SK-N-SH (cell line): ENCODE results near the gene CSRNP3. TPM values are rescaled to one million over a fixed set of nuclear protein-coding genes. Genes with fewer than 3 reads are reported as not detected.

Source experiments
- CTCF ChIA-PET: fragments of 300-600, 350-600 bp; formaldehyde crosslinking; extraction: SDS; loops from one replicate; lab custom pipeline; 2021; lab: Yijun Ruan, JAX
- POLR2A ChIA-PET: fragments of 350-600 bp; sonication (Branson Sonifier 250); formaldehyde crosslinking; extraction: SDS; loops from one replicate; lab custom pipeline; 2020; ENCODE audit warnings: antibody characterized with exemption, inconsistent platforms; lab: Yijun Ruan, JAX
- DNase-seq: peaks from one replicate; pipeline ENCODE4 v3.0.0; 2012
- H2AFZ ChIP-seq: fragments of 200-600 bp; sonication (generic); 2 replicates; pipeline ENCODE4 v1.8.1; 2016; ENCODE audit warnings: antibody characterized with exemption, mild to moderate bottlenecking, low read depth
- H3F3A ChIP-seq: fragments of 200-600 bp; sonication (generic); replicated peaks from 2 replicates; pipeline ENCODE3; 2016; ENCODE audit warnings: antibody characterized with exemption, mild to moderate bottlenecking; ENCODE audit not compliant: insufficient read depth
- H3K27ac ChIP-seq, 2 experiments: fragments of 200-500 bp in 1 of 2; fragments of 200-600 bp in 1 of 2; sonication (Bioruptor generic) in 1 of 2; sonication (generic), shearing (Covaris generic) in 1 of 2; 2 replicates each; pipeline versions ENCODE4 v1.5.1 to v1.6.1; 2014 to 2016; ENCODE audit warnings: low read depth in 2 of 2, inconsistent platforms in 1 of 2, low read length in 1 of 2, mild to moderate bottlenecking in 1 of 2, mixed read lengths in 1 of 2
- H3K27me3 ChIP-seq: fragments of 200-600 bp; sonication (generic), shearing (Covaris generic); 2 replicates; pipeline ENCODE4 v1.6.1; 2016; ENCODE audit warnings: mixed run types; ENCODE audit not compliant: insufficient read depth
- H3K36me3 ChIP-seq, 2 experiments: fragments of 200-500 bp in 1 of 2; fragments of 200-600 bp in 1 of 2; sonication (Bioruptor generic) in 1 of 2; sonication (generic) in 1 of 2; replicated peaks in 1 of 2; 2 replicates each; pipeline versions ENCODE3 to v1.5.1; 2014 to 2016; ENCODE audit warnings: low read length in 1 of 2, mild to moderate bottlenecking in 1 of 2; ENCODE audit not compliant: insufficient read depth in 2 of 2, control insufficient read depth in 1 of 2
- H3K4me1 ChIP-seq, 2 experiments: fragments of 200-500 bp in 1 of 2; fragments of 200-600 bp in 1 of 2; sonication (Bioruptor generic) in 1 of 2; sonication (generic), shearing (Covaris generic) in 1 of 2; 2 replicates each; pipeline versions ENCODE4 v1.5.1 to v1.6.1; 2014 to 2016; ENCODE audit warnings: low read depth in 1 of 2, low read length in 1 of 2, mixed run types in 1 of 2; ENCODE audit not compliant: insufficient read depth in 2 of 2, control insufficient read depth in 1 of 2
- H3K4me2 ChIP-seq: fragments of 200-600 bp; sonication (generic), shearing (Covaris generic); 2 replicates; pipeline ENCODE4 v1.6.1; 2017; ENCODE audit warnings: mixed run types
- H3K4me3 ChIP-seq, 2 experiments: fragments of 200-500 bp in 1 of 2; fragments of 200-600 bp in 1 of 2; sonication (Bioruptor generic) in 1 of 2; sonication (generic), shearing (Covaris generic) in 1 of 2; 2 replicates each; pipeline versions ENCODE4 v1.5.1 to v1.8.1; 2014 to 2016; ENCODE audit warnings: low read depth in 2 of 2, inconsistent platforms in 1 of 2, low read length in 1 of 2, mild to moderate bottlenecking in 1 of 2, mixed read lengths in 1 of 2, moderate library complexity in 1 of 2
- H3K79me2 ChIP-seq: fragments of 200-600 bp; sonication (generic); 2 replicates; pipeline ENCODE4 v1.8.1; 2017; ENCODE audit warnings: mild to moderate bottlenecking; ENCODE audit not compliant: insufficient read depth
- H3K9ac ChIP-seq: fragments of 200-600 bp; sonication (generic); 2 replicates; pipeline ENCODE4 v1.6.1; 2017; ENCODE audit warnings: mixed run types
- H3K9me2 ChIP-seq: fragments of 200-600 bp; sonication (generic); 2 replicates; pipeline ENCODE4 v1.6.1; 2017; ENCODE audit warnings: mixed run types
- H3K9me3 ChIP-seq: fragments of 200-600 bp; sonication (generic); 2 replicates; pipeline ENCODE4 v1.6.1; 2017; ENCODE audit warnings: mixed run types, mild to moderate bottlenecking, moderate library complexity
- H4K20me1 ChIP-seq: fragments of 200-600 bp; sonication (generic); 2 replicates; pipeline ENCODE4 v1.6.1; 2017; ENCODE audit warnings: mild to moderate bottlenecking, mixed run types; ENCODE audit not compliant: insufficient read depth
- CHD2 ChIP-seq: fragments of 150-350 bp; IDR thresholded peaks from 2 replicates; pipeline ENCODE4 v1.6.1; 2018; ENCODE audit warnings: low read length; ENCODE audit not compliant: partially characterized antibody
- CTCF ChIP-seq: fragments of 200-600 bp; sonication (generic); IDR thresholded peaks from 2 replicates; pipeline ENCODE4 v1.6.1; 2017; ENCODE audit warnings: antibody characterized with exemption, mild to moderate bottlenecking, moderate library complexity
- ELF1 ChIP-seq: IDR thresholded peaks from 2 replicates; pipeline ENCODE4 v1.4.0; 2012
- EP300 ChIP-seq, 2 experiments: IDR thresholded peaks; 2 replicates each; pipeline versions ENCODE4 v1.4.0 to v1.6.1; 2012; ENCODE audit warnings: borderline replicate concordance in 1 of 2, low read depth in 1 of 2, low read length in 1 of 2
- GABPA ChIP-seq: IDR thresholded peaks from 2 replicates; pipeline ENCODE4 v1.4.0; 2012; ENCODE audit warnings: low read depth, mild to moderate bottlenecking
- GATA2 ChIP-seq: sonication (generic); formaldehyde crosslinking; IDR thresholded peaks from 2 replicates; pipeline ENCODE4 v1.5.0; 2020; ENCODE audit warnings: mild to moderate bottlenecking, missing genetic modification reagents
- MXI1 ChIP-seq: IDR thresholded peaks from 2 replicates; pipeline ENCODE4 v1.6.1; 2012; ENCODE audit warnings: mild to moderate bottlenecking, low read depth, low read length, improper control_type of control experiment
- NFIC ChIP-seq: IDR thresholded peaks from 2 replicates; pipeline ENCODE4 v1.4.0; 2012; ENCODE audit warnings: borderline replicate concordance
- NRF1 ChIP-seq: IDR thresholded peaks from 2 replicates; pipeline ENCODE4 v1.6.1; 2012; ENCODE audit warnings: low read depth, mild to moderate bottlenecking, low read length
- POLR2AphosphoS5 ChIP-seq: IDR thresholded peaks from 2 replicates; pipeline ENCODE4 v1.6.1; 2012; ENCODE audit warnings: low read depth, low read length
- RAD21 ChIP-seq: IDR thresholded peaks from 2 replicates; pipeline ENCODE4 v1.6.1; 2012; ENCODE audit warnings: mild to moderate bottlenecking, low read length
- RCOR1 ChIP-seq: fragments of 150-350 bp; IDR thresholded peaks from 2 replicates; pipeline ENCODE4 v1.6.1; 2017; ENCODE audit warnings: antibody characterized with exemption, low read length
- REST ChIP-seq: IDR thresholded peaks from 2 replicates; pipeline ENCODE4 v1.6.1; 2012; ENCODE audit warnings: mild to moderate bottlenecking, low read depth, low read length, moderate library complexity
- RFX5 ChIP-seq: IDR thresholded peaks from 2 replicates; pipeline ENCODE4 v1.6.1; 2012; ENCODE audit warnings: mild to moderate bottlenecking, improper control_type of control experiment, low read length
- SIN3A ChIP-seq: IDR thresholded peaks from 2 replicates; pipeline ENCODE4 v1.6.1; 2012; ENCODE audit warnings: low read depth, mild to moderate bottlenecking, low read length, moderate library complexity, borderline replicate concordance
- TAF1 ChIP-seq: IDR thresholded peaks from 2 replicates; pipeline ENCODE4 v1.6.1; 2012; ENCODE audit warnings: low read depth, mild to moderate bottlenecking, low read length, moderate library complexity, borderline replicate concordance
- TCF12 ChIP-seq: IDR thresholded peaks from 2 replicates; pipeline ENCODE4 v1.4.0; 2012
- USF1 ChIP-seq: IDR thresholded peaks from 2 replicates; pipeline ENCODE4 v1.4.0; 2012; ENCODE audit warnings: low read depth, borderline replicate concordance
- YY1 ChIP-seq: IDR thresholded peaks from 2 replicates; pipeline ENCODE4 v1.4.0; 2012; ENCODE audit warnings: low read depth, mild to moderate bottlenecking
- WGBS: methylation state at CpG from one replicate; pipeline ENCODE4 v1.1.6; 2017; ENCODE audit warnings: low lambda C conversion rate; 5-methylcytosine and 5-hydroxymethylcytosine counted together
- polyA plus RNA-seq, 3 experiments: library from polyadenylated mRNA; depleted of rRNA; stranded (reverse); fragments of >200 nt; gene quantifications; 2 replicates each; pipeline ENCODE4 v1.2.3, GENCODE V29; 2012
- TF ChIP-seq, protein P1 (sequence below): IDR thresholded peaks from 2 replicates; pipeline ENCODE4; 2012
- TF ChIP-seq, protein P2 (sequence below): IDR thresholded peaks from 2 replicates; pipeline ENCODE4 v1.4.0; 2012; ENCODE audit warnings: low read depth
- TF ChIP-seq, protein P3 (sequence below): fragments of 150-350 bp; IDR thresholded peaks from 2 replicates; pipeline ENCODE4 v1.6.1; 2017; ENCODE audit warnings: antibody characterized with exemption, low read length, low read depth, borderline replicate concordance
- TF ChIP-seq, protein P4 (sequence below): fragments of 150-350 bp; IDR thresholded peaks from 2 replicates; pipeline ENCODE4 v1.6.1; 2016; ENCODE audit warnings: mild to moderate bottlenecking, low read depth, low read length

Gene CSRNP3
- polyA plus RNA-seq, 1 of the 3 experiments (the other 2 are of a cell fraction), result 1.0 TPM

DNA sequence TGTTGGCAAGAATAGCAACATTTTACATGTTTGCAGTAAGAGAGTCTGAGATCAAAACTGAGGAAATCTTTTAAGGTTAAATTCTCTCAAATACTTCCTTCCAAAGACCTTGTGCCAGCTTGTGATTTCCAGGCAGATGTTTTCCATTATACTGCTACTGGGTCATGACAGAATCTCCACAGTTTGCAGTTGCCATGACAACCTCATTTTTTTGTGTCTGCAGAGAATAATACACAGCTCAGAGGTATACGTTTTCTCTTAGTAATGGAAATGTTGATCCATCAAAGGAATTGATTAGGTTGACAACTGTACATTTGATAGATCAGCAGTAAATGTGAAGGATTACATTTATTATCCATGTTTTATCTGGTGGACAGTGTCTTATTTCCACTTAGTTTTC lies 29.1 kb upstream of the CSRNP3 start:
- no peaks in the 10 kb centered on the region for H3K9me2 ChIP-seq
- H3K79me2 ChIP-seq, result no peaks in the 10 kb centered on the region
- TF ChIP-seq SIN3A, result no peak
- TF ChIP-seq MXI1, result peak; percentile 76
- TF ChIP-seq USF1, result no peak
- TF ChIP-seq, protein P1, sequence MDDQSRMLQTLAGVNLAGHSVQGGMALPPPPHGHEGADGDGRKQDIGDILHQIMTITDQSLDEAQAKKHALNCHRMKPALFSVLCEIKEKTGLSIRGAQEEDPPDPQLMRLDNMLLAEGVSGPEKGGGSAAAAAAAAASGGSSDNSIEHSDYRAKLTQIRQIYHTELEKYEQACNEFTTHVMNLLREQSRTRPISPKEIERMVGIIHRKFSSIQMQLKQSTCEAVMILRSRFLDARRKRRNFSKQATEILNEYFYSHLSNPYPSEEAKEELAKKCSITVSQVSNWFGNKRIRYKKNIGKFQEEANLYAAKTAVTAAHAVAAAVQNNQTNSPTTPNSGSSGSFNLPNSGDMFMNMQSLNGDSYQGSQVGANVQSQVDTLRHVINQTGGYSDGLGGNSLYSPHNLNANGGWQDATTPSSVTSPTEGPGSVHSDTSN, result 0 out of 2 replicates have a peak, but pooled peaks have one; percentile 25
- peak; percentile 46 for TF ChIP-seq CHD2
- TF ChIP-seq YY1, result no peak
- TF ChIP-seq POLR2AphosphoS5, result peak; percentile 45; the same call in 1 of the 2 replicates
- no peak for TF ChIP-seq TAF1
- TF ChIP-seq EP300 (IDR thresholded peaks at IDR 0.05; ENCODE audit: borderline replicate concordance in 1 of 2, low read depth in 1 of 2, low read length in 1 of 2), result peak; percentile 19 to 57; a peak in 1 of 4 replicates
- peak; percentile 93 for TF ChIP-seq TCF12
- TF ChIP-seq, protein P2, sequence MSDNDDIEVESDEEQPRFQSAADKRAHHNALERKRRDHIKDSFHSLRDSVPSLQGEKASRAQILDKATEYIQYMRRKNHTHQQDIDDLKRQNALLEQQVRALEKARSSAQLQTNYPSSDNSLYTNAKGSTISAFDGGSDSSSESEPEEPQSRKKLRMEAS, result no peak
- TF ChIP-seq RAD21, result peak; percentile 23; the same call in 1 of the 2 replicates
- 0 out of 2 replicates have a peak, but pooled peaks have one; percentile 8 for TF ChIP-seq RFX5
- no peak for TF ChIP-seq REST
- TF ChIP-seq, protein P3, sequence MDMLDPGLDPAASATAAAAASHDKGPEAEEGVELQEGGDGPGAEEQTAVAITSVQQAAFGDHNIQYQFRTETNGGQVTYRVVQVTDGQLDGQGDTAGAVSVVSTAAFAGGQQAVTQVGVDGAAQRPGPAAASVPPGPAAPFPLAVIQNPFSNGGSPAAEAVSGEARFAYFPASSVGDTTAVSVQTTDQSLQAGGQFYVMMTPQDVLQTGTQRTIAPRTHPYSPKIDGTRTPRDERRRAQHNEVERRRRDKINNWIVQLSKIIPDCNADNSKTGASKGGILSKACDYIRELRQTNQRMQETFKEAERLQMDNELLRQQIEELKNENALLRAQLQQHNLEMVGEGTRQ, result no peak
- no peak; the same call in 1 of the 2 replicates for TF ChIP-seq NFIC
- TF ChIP-seq, protein P4, sequence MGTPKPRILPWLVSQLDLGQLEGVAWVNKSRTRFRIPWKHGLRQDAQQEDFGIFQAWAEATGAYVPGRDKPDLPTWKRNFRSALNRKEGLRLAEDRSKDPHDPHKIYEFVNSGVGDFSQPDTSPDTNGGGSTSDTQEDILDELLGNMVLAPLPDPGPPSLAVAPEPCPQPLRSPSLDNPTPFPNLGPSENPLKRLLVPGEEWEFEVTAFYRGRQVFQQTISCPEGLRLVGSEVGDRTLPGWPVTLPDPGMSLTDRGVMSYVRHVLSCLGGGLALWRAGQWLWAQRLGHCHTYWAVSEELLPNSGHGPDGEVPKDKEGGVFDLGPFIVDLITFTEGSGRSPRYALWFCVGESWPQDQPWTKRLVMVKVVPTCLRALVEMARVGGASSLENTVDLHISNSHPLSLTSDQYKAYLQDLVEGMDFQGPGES, result no peak
- TF ChIP-seq GABPA, result no peak
- no peak for TF ChIP-seq CTCF
- TF ChIP-seq GATA2, result no peak
- no peak for TF ChIP-seq ELF1
- peak; percentile 50; the same call in 1 of the 2 replicates for TF ChIP-seq RCOR1
- no peak for TF ChIP-seq NRF1
- POLR2A ChIA-PET, result no interaction called here
- no peaks in the 10 kb centered on the region for H3F3A ChIP-seq
- peak overlapping the region; percentile 28; the same call in 1 of the 2 replicates for H3K4me2 ChIP-seq
- peak overlapping the region; percentile 70 to 92 for H3K27ac ChIP-seq
- H3K4me1 ChIP-seq, result peaks cover 6 to 12% of the 10 kb centered on the region in 2 experiments; a peak in 2 of 4 replicates
- DNase-seq, result peak; percentile 61
- no peaks in the 10 kb centered on the region for H3K9me3 ChIP-seq
- H4K20me1 ChIP-seq, result no peaks in the 10 kb centered on the region
- WGBS, result 0% methylated on average over 1 of the region's 1 CpG
- H3K9ac ChIP-seq, result no peak overlapping the region
- no peak overlapping the region for H2AFZ ChIP-seq
- H3K36me3 ChIP-seq, result no peaks in the 10 kb centered on the region
- no peak overlapping the region for H3K4me3 ChIP-seq
- CTCF ChIA-PET, result interaction anchor here (0.8 to 2.6 kb wide), 6 partner anchors 8 to 434 kb away, joined by 3 to 8 read pairs (median 3); no protein-coding TSS in a partner anchor
- no peaks in the 10 kb centered on the region for H3K27me3 ChIP-seq
